Astrocyte (in vitro differentiated cells and primary cell): ENCODE results near the gene GREB1L. TPM values are rescaled to one million over a fixed set of nuclear protein-coding genes. Genes with fewer than 3 reads are reported as not detected.
"Not testable (repeated sequence)": the region's sequence is repeated elsewhere in the genome, so short reads cannot be mapped to it uniquely, and the experiment has no call there.

Source experiments
- DNase-seq: peaks from one replicate; pipeline ENCODE4 v3.0.0-alpha.2; 2010; ENCODE audit warnings: low read depth
- FAIRE-seq: peaks from 2 replicates; lab custom pipeline; 2011; peaks lifted over from hg19 to GRCh38; lab: Jason Lieb, UNC
- H2AFZ ChIP-seq: 2 replicates; pipeline ENCODE4 v1.6.0; 2012; ENCODE audit warnings: low read depth, low read length, inconsistent platforms
- H3K27ac ChIP-seq: 2 replicates; pipeline ENCODE4 v1.5.1; 2011; ENCODE audit warnings: low read depth, low read length, inconsistent platforms
- H3K27me3 ChIP-seq: 2 replicates; pipeline ENCODE4 v1.6.0; 2011; ENCODE audit warnings: low read length, inconsistent platforms; ENCODE audit not compliant: insufficient read depth
- H3K36me3 ChIP-seq: 2 replicates; pipeline ENCODE4 v1.5.1; 2011; ENCODE audit warnings: low read length, inconsistent platforms; ENCODE audit not compliant: insufficient read depth
- H3K4me1 ChIP-seq: 2 replicates; pipeline ENCODE4 v1.5.1; 2011; ENCODE audit warnings: low read length, inconsistent platforms; ENCODE audit not compliant: insufficient read depth
- H3K4me2 ChIP-seq: 2 replicates; pipeline ENCODE4 v1.6.0; 2012; ENCODE audit warnings: low read length, inconsistent platforms
- H3K4me3 ChIP-seq: 2 replicates; pipeline ENCODE4 v1.5.1; 2011; ENCODE audit warnings: low read depth, mild to moderate bottlenecking, low read length, inconsistent platforms; ENCODE audit not compliant: insufficient read depth
- H3K79me2 ChIP-seq: 2 replicates; pipeline ENCODE4 v1.6.0; 2012; ENCODE audit warnings: mild to moderate bottlenecking, low read length, inconsistent platforms; ENCODE audit not compliant: insufficient read depth
- H3K9ac ChIP-seq: 2 replicates; pipeline ENCODE4 v1.6.0; 2012; ENCODE audit warnings: mild to moderate bottlenecking, low read length, inconsistent platforms
- H3K9me3 ChIP-seq: 2 replicates; pipeline ENCODE4 v1.5.1; 2012; ENCODE audit warnings: low read depth, mild to moderate bottlenecking, low read length, inconsistent platforms; ENCODE audit not compliant: insufficient read depth
- H4K20me1 ChIP-seq: 2 replicates; pipeline ENCODE4 v1.6.0; 2012; ENCODE audit warnings: low read length, inconsistent platforms; ENCODE audit not compliant: insufficient read depth
- H3K27ac Mint-ChIP-seq: one replicate; pipeline ENCODE4 v1.8.0; 2021; ENCODE audit warnings: mild to moderate bottlenecking, mixed read lengths; ENCODE audit not compliant: unreplicated experiment
- H3K27me3 Mint-ChIP-seq: one replicate; pipeline ENCODE4 v1.8.0; 2021; ENCODE audit warnings: low read depth, mixed read lengths; ENCODE audit not compliant: unreplicated experiment
- H3K36me3 Mint-ChIP-seq: one replicate; pipeline ENCODE4 v1.8.0; 2021; ENCODE audit warnings: low read depth, mixed read lengths; ENCODE audit not compliant: unreplicated experiment
- H3K4me1 Mint-ChIP-seq: one replicate; pipeline ENCODE4 v1.8.0; 2021; ENCODE audit warnings: low read depth, mixed read lengths; ENCODE audit not compliant: unreplicated experiment
- H3K4me3 Mint-ChIP-seq: one replicate; pipeline ENCODE4 v1.8.0; 2021; ENCODE audit warnings: mild to moderate bottlenecking, moderate library complexity, mixed read lengths; ENCODE audit not compliant: unreplicated experiment
- H3K9me3 Mint-ChIP-seq: one replicate; pipeline ENCODE4 v1.8.0; 2021; ENCODE audit warnings: mild to moderate bottlenecking, mixed read lengths; ENCODE audit not compliant: unreplicated experiment
- CTCF ChIP-seq: IDR thresholded peaks from 2 replicates; pipeline ENCODE4 v1.5.1; 2011; ENCODE audit warnings: low read depth, mild to moderate bottlenecking, inconsistent platforms, low read length, moderate library complexity; ENCODE audit not compliant: insufficient read depth
- EZH2 ChIP-seq: IDR thresholded peaks from 2 replicates; pipeline ENCODE4 v1.6.1; 2012; ENCODE audit warnings: mild to moderate bottlenecking, low read length, inconsistent platforms; ENCODE audit not compliant: insufficient read depth
- total RNA-seq: library from RNA; stranded (reverse); gene quantifications from 2 replicates; pipeline ENCODE4 v1.2.1, GENCODE V29; 2021

The GREB1L gene
- total RNA-seq, 1 donor from 2014 or later = 16.2 TPM

- Histone ChIP-seq H3K9me3 (no peaks in the 10 kb centered on the region), H3K4me2 (no peak overlapping the region), H3K36me3 (no peaks in the 10 kb centered on the region), H3K9ac (no peak overlapping the region), H3K27me3 (no peaks in the 10 kb centered on the region), H3K79me2 (no peaks in the 10 kb centered on the region), H3K4me3 (no peak overlapping the region), H2AFZ (no peak overlapping the region), H3K27ac (no peak overlapping the region), H4K20me1 (no peaks in the 10 kb centered on the region), H3K4me1 (no peaks in the 10 kb centered on the region)
- H3K9me3 Mint-ChIP-seq = no peaks in the 10 kb centered on the region
- H3K4me3 Mint-ChIP-seq = no peak overlapping the region
- peaks cover 6% of the 10 kb centered on the region for H3K4me1 Mint-ChIP-seq
- no peak overlapping the region for H3K27ac Mint-ChIP-seq
- no peaks in the 10 kb centered on the region for H3K27me3 Mint-ChIP-seq
- FAIRE-seq (no peak), DNase-seq (no peak)
- TF ChIP-seq CTCF (no peak), EZH2 (no peak)
- H3K36me3 Mint-ChIP-seq = no peaks in the 10 kb centered on the region
Observed at GRCh38 chr18:21307578-21307977, 65.5 kb downstream of the GREB1L start.

- no peak for FAIRE-seq
- Histone ChIP-seq H3K9ac (no peak overlapping the region), H3K79me2 (no peaks in the 10 kb centered on the region), H2AFZ (no peak overlapping the region), H3K36me3 (no peaks in the 10 kb centered on the region), H3K9me3 (no peaks in the 10 kb centered on the region), H3K4me1 (no peaks in the 10 kb centered on the region), H3K4me3 (no peak overlapping the region), H3K27ac (no peak overlapping the region), H3K27me3 (no peaks in the 10 kb centered on the region), H3K4me2 (no peak overlapping the region), H4K20me1 (no peaks in the 10 kb centered on the region)
- peaks cover 1% of the 10 kb centered on the region for H3K4me1 Mint-ChIP-seq
- no peak overlapping the region for H3K27ac Mint-ChIP-seq
- H3K36me3 Mint-ChIP-seq = no peaks in the 10 kb centered on the region
- H3K27me3 Mint-ChIP-seq = no peaks in the 10 kb centered on the region
- no peak for TF ChIP-seq EZH2
- no peak for TF ChIP-seq CTCF
- no peaks in the 10 kb centered on the region for H3K9me3 Mint-ChIP-seq
- no peak for DNase-seq
- H3K4me3 Mint-ChIP-seq = no peak overlapping the region
Observed at GRCh38 chr18:21309248-21309647, 67.2 kb downstream of the GREB1L start.

GRCh38 chr18:21311980-21312379 is 69.9 kb downstream of the GREB1L start:
- not testable (repeated sequence) for H2AFZ ChIP-seq, DNase-seq, H3K27me3 Mint-ChIP-seq, H3K9me3 Mint-ChIP-seq, H3K9me3 ChIP-seq, H3K4me3 ChIP-seq, H3K36me3 ChIP-seq, H3K27ac ChIP-seq, H3K27me3 ChIP-seq, H4K20me1 ChIP-seq, H3K4me2 ChIP-seq, H3K36me3 Mint-ChIP-seq, H3K4me3 Mint-ChIP-seq, H3K9ac ChIP-seq, H3K4me1 ChIP-seq, FAIRE-seq, H3K79me2 ChIP-seq, H3K27ac Mint-ChIP-seq
- peaks cover 14% of the 10 kb centered on the region for H3K4me1 Mint-ChIP-seq
